GM20000 (cell line): ENCODE data around the gene TGM3.

Experiments
- DNase-seq: peaks from one replicate; pipeline ENCODE4 v3.0.0; 2012; ENCODE audit warnings: low spot score
- TF ChIP-seq, protein P1 (sequence below): IDR thresholded peaks from 2 replicates; pipeline ENCODE4 v1.5.1; 2012; ENCODE audit warnings: mild to moderate bottlenecking, control low read depth; ENCODE audit errors: extremely low read depth, missing control alignments

The TGM3 gene

DNA sequence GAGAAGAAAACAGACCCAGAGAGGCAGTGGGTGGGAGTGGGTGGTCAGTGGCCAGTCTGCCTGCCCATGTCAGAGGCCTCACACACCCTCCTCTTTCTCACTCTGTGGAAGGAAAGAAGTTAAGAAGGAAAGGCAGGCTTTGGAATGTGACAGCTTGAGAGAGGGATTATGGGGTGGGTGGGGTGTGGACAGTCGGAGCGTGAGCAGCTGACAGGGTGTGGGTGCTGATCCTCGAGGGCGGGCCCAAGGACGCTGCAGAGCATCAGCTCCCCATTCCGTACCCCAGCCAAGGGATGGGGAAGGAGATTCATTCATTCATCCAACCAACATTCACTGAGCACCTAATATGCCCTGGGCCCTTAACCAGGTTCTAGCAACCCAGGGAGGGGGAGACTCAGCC is 89.7 kb downstream of the TGM3 start:
- DNase-seq = no peak
- TF ChIP-seq, protein P1, sequence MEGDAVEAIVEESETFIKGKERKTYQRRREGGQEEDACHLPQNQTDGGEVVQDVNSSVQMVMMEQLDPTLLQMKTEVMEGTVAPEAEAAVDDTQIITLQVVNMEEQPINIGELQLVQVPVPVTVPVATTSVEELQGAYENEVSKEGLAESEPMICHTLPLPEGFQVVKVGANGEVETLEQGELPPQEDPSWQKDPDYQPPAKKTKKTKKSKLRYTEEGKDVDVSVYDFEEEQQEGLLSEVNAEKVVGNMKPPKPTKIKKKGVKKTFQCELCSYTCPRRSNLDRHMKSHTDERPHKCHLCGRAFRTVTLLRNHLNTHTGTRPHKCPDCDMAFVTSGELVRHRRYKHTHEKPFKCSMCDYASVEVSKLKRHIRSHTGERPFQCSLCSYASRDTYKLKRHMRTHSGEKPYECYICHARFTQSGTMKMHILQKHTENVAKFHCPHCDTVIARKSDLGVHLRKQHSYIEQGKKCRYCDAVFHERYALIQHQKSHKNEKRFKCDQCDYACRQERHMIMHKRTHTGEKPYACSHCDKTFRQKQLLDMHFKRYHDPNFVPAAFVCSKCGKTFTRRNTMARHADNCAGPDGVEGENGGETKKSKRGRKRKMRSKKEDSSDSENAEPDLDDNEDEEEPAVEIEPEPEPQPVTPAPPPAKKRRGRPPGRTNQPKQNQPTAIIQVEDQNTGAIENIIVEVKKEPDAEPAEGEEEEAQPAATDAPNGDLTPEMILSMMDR = no peak

GRCh38 chr20:2386516-2387179 is 90.8 kb downstream of the TGM3 start:
- TF ChIP-seq, protein P1 = no peak
- DNase-seq = no peak

GRCh38 chr20:2387180-2387577 is 91.4 kb downstream of the TGM3 start:
- peak; percentile 68 for DNase-seq

GRCh38 chr20:2387580-2387979 is 91.8 kb downstream of the TGM3 start:
- TF ChIP-seq, protein P1 = no peak
- DNase-seq = no peak

More at GRCh38 chr20:2387180-2387577, 91.4 kb downstream of the TGM3 start:
- TF ChIP-seq, protein P1 = peak; percentile 17
